K562 (cell line): ENCODE measurements around the gene FBL. TPM values are rescaled to one million over a fixed set of nuclear protein-coding genes. Genes with fewer than 3 reads are reported as not detected.

Experiments
- BHLHE40 ChIP-seq: IDR thresholded peaks from 2 replicates; pipeline ENCODE4 v1.6.1; 2011; ENCODE audit warnings: low read length, improper control_type of control experiment
- ELF1 ChIP-seq: fragments of 200-800 bp; sonication (Bioruptor generic); IDR thresholded peaks from 2 replicates; pipeline ENCODE4 v1.6.1; 2016; ENCODE audit warnings: missing genetic modification characterization, missing compliant biosample characterization
- KDM1A ChIP-seq, 2 experiments: fragments of 450-650 bp; IDR thresholded peaks; 2 replicates each; pipeline ENCODE4 v1.6.1; 2016; ENCODE audit warnings: mild to moderate bottlenecking in 2 of 2
- MCM7 ChIP-seq, 2 experiments: fragments of 450-650 bp; IDR thresholded peaks; 2 replicates each; pipeline ENCODE4 v1.6.1; 2016 to 2018
- MED1 ChIP-seq: sonication (generic); formaldehyde crosslinking; IDR thresholded peaks from 2 replicates; pipeline ENCODE4 v1.8.1; 2023; ENCODE audit warnings: missing genetic modification reagents, borderline replicate concordance
- REST ChIP-seq, 2 experiments: fragments of 450-650 bp; formaldehyde crosslinking in 1 of 2; IDR thresholded peaks; 2 replicates each; pipeline versions ENCODE4 v1.4.0 to v1.6.1; 2014 to 2020; ENCODE audit warnings: mild to moderate bottlenecking in 2 of 2, borderline replicate concordance in 1 of 2, low read depth in 1 of 2
- TBL1XR1 ChIP-seq, 2 experiments: IDR thresholded peaks; 2 replicates each; pipeline ENCODE4 v1.6.1; 2012; ENCODE audit warnings: improper control_type of control experiment in 2 of 2, low read length in 2 of 2, mild to moderate bottlenecking in 1 of 2
- TFE3 ChIP-seq: fragments of 450-650 bp; formaldehyde crosslinking; IDR thresholded peaks from 2 replicates; pipeline ENCODE4 v1.4.0; 2020; ENCODE audit warnings: mild to moderate bottlenecking, mixed read lengths
- YBX1 ChIP-seq: fragments of 450-650 bp; IDR thresholded peaks from 2 replicates; pipeline ENCODE4 v1.7.1; 2016; ENCODE audit warnings: mild to moderate bottlenecking
- ZSCAN32 ChIP-seq: fragments of 450-650 bp; formaldehyde crosslinking; IDR thresholded peaks from 2 replicates; pipeline ENCODE4 v1.4.0; 2020; ENCODE audit warnings: mild to moderate bottlenecking, moderate library complexity
- polyA plus RNA-seq, 8 experiments: library from polyadenylated mRNA; depleted of rRNA in 4 of 8; stranded (reverse) in 5 of 8; unstranded in 3 of 8; fragments of >200 nt; fragmentation: Nextera tagmentation in 2 of 8; fragmentation: Illumina TruSeq in 1 of 8; extraction: Ambion mirVana in 2 of 8; extraction: Trizol in 1 of 8; gene quantifications; 2 replicates each; pipeline versions ENCODE4 v1.2.1 to v1.2.3, GENCODE V29; 2011 to 2014; ENCODE audit warnings: inconsistent platforms in 1 of 8, missing spikeins in 1 of 8
- total RNA-seq, 7 experiments: library from RNA; depleted of rRNA in 6 of 7; stranded (reverse); fragments of >200 nt in 6 of 7; fragmentation: Illumina TruSeq in 2 of 7; extraction: Trizol in 2 of 7; gene quantifications; 2 replicates each; pipeline versions ENCODE4 v1.2.1 to v1.2.3, GENCODE V29; 2011 to 2021; ENCODE audit warnings: low replicate concordance in 1 of 7
- TF ChIP-seq, protein P1 (sequence below): sonication (generic); formaldehyde crosslinking; IDR thresholded peaks from 2 replicates; pipeline ENCODE4 v1.8.0; 2022; ENCODE audit warnings: missing genetic modification reagents, mild to moderate bottlenecking, borderline replicate concordance
- TF ChIP-seq, protein P2 (sequence below): sonication (generic); formaldehyde crosslinking; IDR thresholded peaks from 2 replicates; pipeline ENCODE4 v1.8.0; 2022; ENCODE audit warnings: missing genetic modification reagents, mild to moderate bottlenecking, borderline replicate concordance

Gene FBL
- total and polyA plus RNA-seq, 9 of the 15 experiments (the other 6 are each of a cell fraction or from before 2014, with no cell fraction given): 201 to 1,696 (median 696) TPM

- TF ChIP-seq, protein P1, sequence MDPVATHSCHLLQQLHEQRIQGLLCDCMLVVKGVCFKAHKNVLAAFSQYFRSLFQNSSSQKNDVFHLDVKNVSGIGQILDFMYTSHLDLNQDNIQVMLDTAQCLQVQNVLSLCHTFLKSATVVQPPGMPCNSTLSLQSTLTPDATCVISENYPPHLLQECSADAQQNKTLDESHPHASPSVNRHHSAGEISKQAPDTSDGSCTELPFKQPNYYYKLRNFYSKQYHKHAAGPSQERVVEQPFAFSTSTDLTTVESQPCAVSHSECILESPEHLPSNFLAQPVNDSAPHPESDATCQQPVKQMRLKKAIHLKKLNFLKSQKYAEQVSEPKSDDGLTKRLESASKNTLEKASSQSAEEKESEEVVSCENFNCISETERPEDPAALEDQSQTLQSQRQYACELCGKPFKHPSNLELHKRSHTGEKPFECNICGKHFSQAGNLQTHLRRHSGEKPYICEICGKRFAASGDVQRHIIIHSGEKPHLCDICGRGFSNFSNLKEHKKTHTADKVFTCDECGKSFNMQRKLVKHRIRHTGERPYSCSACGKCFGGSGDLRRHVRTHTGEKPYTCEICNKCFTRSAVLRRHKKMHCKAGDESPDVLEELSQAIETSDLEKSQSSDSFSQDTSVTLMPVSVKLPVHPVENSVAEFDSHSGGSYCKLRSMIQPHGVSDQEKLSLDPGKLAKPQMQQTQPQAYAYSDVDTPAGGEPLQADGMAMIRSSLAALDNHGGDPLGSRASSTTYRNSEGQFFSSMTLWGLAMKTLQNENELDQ: no peak
- TF ChIP-seq REST (IDR thresholded peaks at IDR 0.05; ENCODE audit: borderline replicate concordance) (no peak), REST (CRISPR knock-in tag; IDR thresholded peaks at IDR 0.05; ENCODE audit: low read depth) (no peak), MCM7 (IDR thresholded peaks at IDR 0.05) (no peak), BHLHE40 (no peak), TFE3 (CRISPR knock-in tag) (no peak), ELF1 (tag) (peak; percentile 62), KDM1A (IDR thresholded peaks at IDR 0.05) (peak; percentile 53 to 70; a peak in 2 of 4 replicates), YBX1 (no peak), TBL1XR1 (IDR thresholded peaks at IDR 0.05; ENCODE audit: low read length in 2 of 2) (no peak), ZSCAN32 (CRISPR knock-in tag) (no peak), MED1 (CRISPR knock-in tag) (no peak)
- TF ChIP-seq, protein P2, sequence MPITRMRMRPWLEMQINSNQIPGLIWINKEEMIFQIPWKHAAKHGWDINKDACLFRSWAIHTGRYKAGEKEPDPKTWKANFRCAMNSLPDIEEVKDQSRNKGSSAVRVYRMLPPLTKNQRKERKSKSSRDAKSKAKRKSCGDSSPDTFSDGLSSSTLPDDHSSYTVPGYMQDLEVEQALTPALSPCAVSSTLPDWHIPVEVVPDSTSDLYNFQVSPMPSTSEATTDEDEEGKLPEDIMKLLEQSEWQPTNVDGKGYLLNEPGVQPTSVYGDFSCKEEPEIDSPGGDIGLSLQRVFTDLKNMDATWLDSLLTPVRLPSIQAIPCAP (CRISPR knock-in tag): no peak
Observed at GRCh38 chr19:39846678-39847486, 703 bp upstream of the FBL start (continued).
